ENCODE measurements around the gene IGFBP3. TPM values are rescaled to one million over a fixed set of nuclear protein-coding genes. Genes with fewer than 3 reads are reported as not detected.
A peak's percentile ranks its signal among the peaks of the same experiment; 100 is the strongest.

Gene IGFBP3
- total RNA-seq, 1 donor from 2014 or later: 763 TPM

GRCh38 chr7:45918556-45918955 is 2.5 kb downstream of the IGFBP3 start:
- peak overlapping the region in 1 of 2 donors; percentile 85 for H3K4me3 ChIP-seq
- intact Hi-C loops (cut with DNase I): loop anchor here (2.0 kb wide), 1 partner anchor 1336 kb away; no protein-coding TSS in a partner anchor
- peaks cover 0 to 33% of the 10 kb centered on the region in 2 donors for H3K4me1 ChIP-seq
- no peaks in the 10 kb centered on the region for H3K27me3 ChIP-seq
- H3K27ac ChIP-seq: no peak overlapping the region
- TF ChIP-seq CTCF (IDR thresholded peaks at IDR 0.05): no peak
- no peaks in the 10 kb centered on the region for H3K9me3 ChIP-seq
- peaks cover 27 to 31% of the 10 kb centered on the region in 2 donors for H3K36me3 ChIP-seq
- DNase-seq (ENCODE audit: low spot score in 2 of 2): no peak

- no peaks in the 10 kb centered on the region for H3K9me3 ChIP-seq
- no peaks in the 10 kb centered on the region for H3K27me3 ChIP-seq
- H3K36me3 ChIP-seq: peaks cover 36 to 40% of the 10 kb centered on the region in 2 donors
- H3K4me1 ChIP-seq: peaks cover 0 to 29% of the 10 kb centered on the region in 2 donors
- intact Hi-C loops (cut with DNase I): loop anchor here (1.0 to 2.0 kb wide), 2 partner anchors 1263 to 1337 kb away; no protein-coding TSS in a partner anchor
- DNase-seq (ENCODE audit: low spot score in 2 of 2): peak in 1 of 2 donors; percentile 88
- TF ChIP-seq CTCF (IDR thresholded peaks at IDR 0.05): peak; percentile 76 to 95 (median 95)
- H3K27ac ChIP-seq: no peak overlapping the region
- H3K4me3 ChIP-seq: peak overlapping the region in 1 of 2 donors; percentile 85
Measured at GRCh38 chr7:45917658-45918057, 3.4 kb downstream of the IGFBP3 start.

- Histone ChIP-seq H3K27ac (no peak overlapping the region), H3K27me3 (no peaks in the 10 kb centered on the region), H3K4me1 (peaks cover 0 to 28% of the 10 kb centered on the region in 2 donors), H3K4me3 (no peak overlapping the region), H3K9me3 (no peaks in the 10 kb centered on the region), H3K36me3 (peaks cover 37 to 46% of the 10 kb centered on the region in 2 donors)
- intact Hi-C loops (cut with DNase I): loop anchor here (1.0 kb wide), 1 partner anchor 1263 kb away; no protein-coding TSS in a partner anchor
- TF ChIP-seq CTCF (IDR thresholded peaks at IDR 0.05): no peak
- DNase-seq (ENCODE audit: low spot score in 2 of 2): no peak
Measured at GRCh38 chr7:45917064-45917463, 4.0 kb downstream of the IGFBP3 start.

GRCh38 chr7:45915606-45916005 is 5.5 kb downstream of the IGFBP3 start:
- no peak overlapping the region for H3K27ac ChIP-seq
- H3K27me3 ChIP-seq: no peaks in the 10 kb centered on the region
- H3K4me3 ChIP-seq: no peak overlapping the region
- no peak for DNase-seq (ENCODE audit: low spot score in 2 of 2)
- H3K9me3 ChIP-seq: no peaks in the 10 kb centered on the region
- peaks cover 0 to 23% of the 10 kb centered on the region in 2 donors for H3K4me1 ChIP-seq
- intact Hi-C loops (cut with DNase I): no loop called here
- peaks cover 37 to 57% of the 10 kb centered on the region in 2 donors for H3K36me3 ChIP-seq
- no peak for TF ChIP-seq CTCF (IDR thresholded peaks at IDR 0.05)

GRCh38 chr7:45914911-45915310 is 6.2 kb downstream of the IGFBP3 start:
- Histone ChIP-seq H3K9me3 (no peaks in the 10 kb centered on the region), H3K4me3 (no peak overlapping the region), H3K27ac (no peak overlapping the region), H3K4me1 (peaks cover 0 to 23% of the 10 kb centered on the region in 2 donors), H3K27me3 (no peaks in the 10 kb centered on the region), H3K36me3 (peaks cover 37 to 57% of the 10 kb centered on the region in 2 donors)
- no peak for DNase-seq (ENCODE audit: low spot score in 2 of 2)
- TF ChIP-seq CTCF (IDR thresholded peaks at IDR 0.05): no peak
- intact Hi-C loops (cut with DNase I): no loop called here

GRCh38 chr7:45912972-45913371 is 8.1 kb downstream of the IGFBP3 start:
- no peaks in the 10 kb centered on the region for H3K27me3 ChIP-seq
- TF ChIP-seq CTCF (IDR thresholded peaks at IDR 0.05): no peak
- H3K36me3 ChIP-seq: peaks cover 37 to 57% of the 10 kb centered on the region in 2 donors
- H3K4me3 ChIP-seq: no peak overlapping the region
- H3K27ac ChIP-seq: no peak overlapping the region
- H3K9me3 ChIP-seq: no peaks in the 10 kb centered on the region
- DNase-seq (ENCODE audit: low spot score in 2 of 2): no peak
- intact Hi-C loops (cut with DNase I): no loop called here
- peaks cover 0 to 7% of the 10 kb centered on the region in 2 donors for H3K4me1 ChIP-seq
